A549 (cell line): Measurements from ENCODE around the gene RPL37. TPM values are rescaled to one million over a fixed set of nuclear protein-coding genes. Genes with fewer than 3 reads are reported as not detected.
"Not testable (repeated sequence)": the region's sequence is repeated elsewhere in the genome, so short reads cannot be mapped to it uniquely, and the experiment has no call there.

Source experiments
- ATAC-seq, 2 experiments: fragments of 200-7000 bp in 1 of 2; fragments of >200 bp in 1 of 2; cut with Nextera tagmentation in 1 of 2; cut with Tn5 transposase in 1 of 2; 3 replicates each; pipeline versions ENCODE4 v1.8.0 to v1.9.1; 2018 to 2020; ENCODE audit warnings: mild to moderate bottlenecking in 1 of 2, moderate library complexity in 1 of 2
- CTCF ChIA-PET: fragments of 300-600 bp; sonication (Branson Sonifier 250); formaldehyde crosslinking; extraction: SDS; loops from one replicate; lab custom pipeline; 2021; ENCODE audit warnings: antibody characterized with exemption, inconsistent platforms; lab: Yijun Ruan, JAX
- POLR2A ChIA-PET: fragments of 350-600 bp; formaldehyde crosslinking; extraction: SDS; loops from one replicate; lab custom pipeline; 2021; ENCODE audit warnings: antibody characterized with exemption, inconsistent platforms; lab: Yijun Ruan, JAX
- DNase-seq, 2 experiments: peaks; one replicate each; pipeline versions ENCODE4 v3.0.0 to v3.0.0-alpha.2; 2011 to 2016; ENCODE audit warnings: low read depth in 1 of 2, low spot score in 1 of 2
- FAIRE-seq: peaks from 2 replicates; lab custom pipeline; 2011; peaks lifted over from hg19 to GRCh38; lab: Jason Lieb, UNC
- H3K27ac ChIP-seq, 2 experiments: fragments of >200 bp; sonication (Bioruptor Twin); formaldehyde crosslinking; 3 replicates each; pipeline ENCODE4 v1.5.1; 2016 to 2017
- H3K4me1 ChIP-seq: fragments of >200 bp; sonication (Bioruptor Twin); formaldehyde crosslinking; 3 replicates; pipeline ENCODE4 v1.6.1; 2016
- H3K4me2 ChIP-seq: fragments of >200 bp; sonication (Bioruptor Twin); formaldehyde crosslinking; 3 replicates; pipeline ENCODE4 v1.6.1; 2016
- H3K4me3 ChIP-seq: fragments of >200 bp; sonication (Bioruptor Twin); formaldehyde crosslinking; 3 replicates; pipeline ENCODE4 v1.5.1; 2016
- H3K9me3 ChIP-seq: fragments of >200 bp; sonication (Bioruptor Twin); formaldehyde crosslinking; 3 replicates; pipeline ENCODE4 v1.6.1; 2016
- BHLHE40 ChIP-seq: IDR thresholded peaks from 2 replicates; pipeline ENCODE4 v1.6.1; 2012; ENCODE audit warnings: low read depth, low read length, inconsistent platforms
- CHD4 ChIP-seq: fragments of 200-600 bp; sonication (generic); IDR thresholded peaks from 2 replicates; pipeline ENCODE4 v1.6.1; 2016; ENCODE audit warnings: antibody characterized with exemption, mild to moderate bottlenecking, borderline replicate concordance
- ESRRA ChIP-seq: fragments of 150-350 bp; IDR thresholded peaks from 2 replicates; pipeline ENCODE4 v1.6.1; 2014; ENCODE audit warnings: mild to moderate bottlenecking, low read length, borderline replicate concordance
- FOSL2 ChIP-seq, 2 experiments: fragments of 450-650 bp in 1 of 2; fragments of >200 bp in 1 of 2; sonication (Bioruptor Twin) in 1 of 2; formaldehyde crosslinking; IDR thresholded peaks; 2 replicates each; pipeline versions ENCODE4 v1.5.0 to v1.6.1; 2016 to 2020; ENCODE audit warnings: mild to moderate bottlenecking in 1 of 2, moderate library complexity in 1 of 2
- GATA3 ChIP-seq: IDR thresholded peaks from 2 replicates; pipeline ENCODE4 v1.6.1; 2012; ENCODE audit warnings: borderline replicate concordance
- HOXB13 ChIP-seq: fragments of 250-450 bp; sonication (Bioruptor Pico); IDR thresholded peaks from 2 replicates; pipeline ENCODE4 v1.5.0; 2020; ENCODE audit warnings: low read depth, mild to moderate bottlenecking, moderate library complexity
- JUN ChIP-seq, 2 experiments: fragments of >200 bp; sonication (Bioruptor Twin); formaldehyde crosslinking; IDR thresholded peaks; 2 replicates in 1 of 2; 3 replicates in 1 of 2; pipeline ENCODE4 v1.6.1; 2016 to 2017
- KDM5A ChIP-seq: fragments of 200-600 bp; sonication (generic); IDR thresholded peaks from 2 replicates; pipeline ENCODE4 v1.6.1; 2016; ENCODE audit warnings: antibody characterized with exemption, mild to moderate bottlenecking
- MAFK ChIP-seq: fragments of 450-650 bp; IDR thresholded peaks from 2 replicates; pipeline ENCODE4 v1.6.1; 2014; ENCODE audit not compliant: partially characterized antibody
- MAX ChIP-seq: IDR thresholded peaks from 2 replicates; pipeline ENCODE4 v1.6.1; 2012
- MAZ ChIP-seq: fragments of 150-350 bp; IDR thresholded peaks from 2 replicates; pipeline ENCODE4 v1.6.1; 2014; ENCODE audit warnings: antibody characterized with exemption, low read depth, low read length, borderline replicate concordance
- MYC ChIP-seq: IDR thresholded peaks from 2 replicates; pipeline ENCODE4 v1.6.1; 2012; ENCODE audit warnings: mild to moderate bottlenecking, inconsistent platforms, low read length, improper control_type of control experiment, borderline replicate concordance
- NFE2L2 ChIP-seq: fragments of 150-350 bp; conservative IDR thresholded peaks from 2 replicates; pipeline ENCODE4 v1.6.1; 2014; ENCODE audit warnings: low read length
- RARB ChIP-seq: fragments of 250-450 bp; sonication (Bioruptor Pico); IDR thresholded peaks from 2 replicates; pipeline ENCODE4 v1.8.0; 2021; ENCODE audit warnings: mild to moderate bottlenecking, moderate library complexity
- SREBF2 ChIP-seq: fragments of 450-650 bp; IDR thresholded peaks from 2 replicates; pipeline ENCODE4 v1.6.1; 2014; ENCODE audit warnings: mild to moderate bottlenecking, moderate library complexity
- WGBS: methylation state at CpG from one replicate; pipeline ENCODE4 v1.1.6; 2017; ENCODE audit errors: missing lambda C conversion rate; 5-methylcytosine and 5-hydroxymethylcytosine counted together
- polyA plus RNA-seq, 4 experiments: library from polyadenylated mRNA; depleted of rRNA in 3 of 4; stranded (reverse); fragments of >200 nt; fragmentation: RNase III in 1 of 4; extraction: RNeasy Plus Mini Kit Qiagen cat#74134 plus additional on column Dnase treatment in 1 of 4; gene quantifications; 2 replicates in 3 of 4; 3 replicates in 1 of 4; pipeline ENCODE4 v1.2.3, GENCODE V29; 2011 to 2017
- TF ChIP-seq, protein P1 (sequence below): fragments of 200-600 bp; sonication (generic); IDR thresholded peaks from 2 replicates; pipeline ENCODE4 v1.6.1; 2016; ENCODE audit warnings: antibody characterized with exemption, mild to moderate bottlenecking, moderate library complexity

Gene RPL37
- polyA plus RNA-seq, 2 of the 4 experiments (the other 2 are of a cell fraction) = 2,762 to 4,402 TPM

GRCh38 chr5:40798012-40798800 is 36.8 kb downstream of the RPL37 start, which contains the start of gene PRKAA1 (continued):
- no peak for TF ChIP-seq ESRRA
- TF ChIP-seq NFE2L2 = no peak
- peak; percentile 49 to 94; a peak in 3 of 5 replicates for TF ChIP-seq JUN (IDR thresholded peaks at IDR 0.05)
- peak; percentile 76; the same call in 1 of the 2 replicates for TF ChIP-seq MAX
- TF ChIP-seq, protein P1, sequence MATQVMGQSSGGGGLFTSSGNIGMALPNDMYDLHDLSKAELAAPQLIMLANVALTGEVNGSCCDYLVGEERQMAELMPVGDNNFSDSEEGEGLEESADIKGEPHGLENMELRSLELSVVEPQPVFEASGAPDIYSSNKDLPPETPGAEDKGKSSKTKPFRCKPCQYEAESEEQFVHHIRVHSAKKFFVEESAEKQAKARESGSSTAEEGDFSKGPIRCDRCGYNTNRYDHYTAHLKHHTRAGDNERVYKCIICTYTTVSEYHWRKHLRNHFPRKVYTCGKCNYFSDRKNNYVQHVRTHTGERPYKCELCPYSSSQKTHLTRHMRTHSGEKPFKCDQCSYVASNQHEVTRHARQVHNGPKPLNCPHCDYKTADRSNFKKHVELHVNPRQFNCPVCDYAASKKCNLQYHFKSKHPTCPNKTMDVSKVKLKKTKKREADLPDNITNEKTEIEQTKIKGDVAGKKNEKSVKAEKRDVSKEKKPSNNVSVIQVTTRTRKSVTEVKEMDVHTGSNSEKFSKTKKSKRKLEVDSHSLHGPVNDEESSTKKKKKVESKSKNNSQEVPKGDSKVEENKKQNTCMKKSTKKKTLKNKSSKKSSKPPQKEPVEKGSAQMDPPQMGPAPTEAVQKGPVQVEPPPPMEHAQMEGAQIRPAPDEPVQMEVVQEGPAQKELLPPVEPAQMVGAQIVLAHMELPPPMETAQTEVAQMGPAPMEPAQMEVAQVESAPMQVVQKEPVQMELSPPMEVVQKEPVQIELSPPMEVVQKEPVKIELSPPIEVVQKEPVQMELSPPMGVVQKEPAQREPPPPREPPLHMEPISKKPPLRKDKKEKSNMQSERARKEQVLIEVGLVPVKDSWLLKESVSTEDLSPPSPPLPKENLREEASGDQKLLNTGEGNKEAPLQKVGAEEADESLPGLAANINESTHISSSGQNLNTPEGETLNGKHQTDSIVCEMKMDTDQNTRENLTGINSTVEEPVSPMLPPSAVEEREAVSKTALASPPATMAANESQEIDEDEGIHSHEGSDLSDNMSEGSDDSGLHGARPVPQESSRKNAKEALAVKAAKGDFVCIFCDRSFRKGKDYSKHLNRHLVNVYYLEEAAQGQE = no peak
- TF ChIP-seq, all 56 proteins: peak for 10

GRCh38 chr5:40797273-40798011 is 37.6 kb downstream of the RPL37 start:
- 3% methylated on average over 27 of the region's 56 CpGs for WGBS

GRCh38 chr5:40796487-40796889 is 38.5 kb downstream of the RPL37 start:
- ChIA-PET CTCF (interaction anchor here (0.7 kb wide), 1 partner anchor 1080 kb away, joined by 3 read pairs; no protein-coding TSS in a partner anchor), POLR2A (no interaction called here)
- Histone ChIP-seq H3K9me3 (no peaks in the 10 kb centered on the region), H3K4me3 (peak overlapping the region; percentile 80), H3K27ac (no peak overlapping the region; a peak in 1 of 6 replicates), H3K4me2 (peak overlapping the region; percentile 91), H3K4me1 (peaks cover 47% of the 10 kb centered on the region)
- 15% methylated on average over 3 of the region's 3 CpGs for WGBS
- no peak for TF ChIP-seq SREBF2
- 0 out of 2 replicates have a peak, but pooled peaks have one; percentile 1 for TF ChIP-seq CHD4
- no peak for TF ChIP-seq FOSL2 (IDR thresholded peaks at IDR 0.05)
- TF ChIP-seq FOSL2 (CRISPR knock-in tag; IDR thresholded peaks at IDR 0.05) = peak; percentile 13; the same call in 1 of the 2 replicates
- TF ChIP-seq BHLHE40 = no peak
- no peak for TF ChIP-seq HOXB13
- TF ChIP-seq MAZ = no peak
- TF ChIP-seq RARB (CRISPR knock-in tag) = no peak
- FAIRE-seq (no peak), ATAC-seq (no peak), DNase-seq (peak in 1 of 2 experiments; percentile 24)

More at GRCh38 chr5:40797273-40798011, 37.6 kb downstream of the RPL37 start:
- ChIA-PET POLR2A (interaction anchor here (0.6 to 1.5 kb wide), 4 partner anchors 13 to 44 kb away, joined by 3 to 10 read pairs (median 3); partner anchors contain the start of gene CARD6), CTCF (interaction anchor here (0.6 to 0.8 kb wide), 4 partner anchors 9 to 35 kb away, joined by 3 to 4 read pairs (median 4); no protein-coding TSS in a partner anchor)
- peaks cover 37% of the 10 kb centered on the region for H3K4me1 ChIP-seq
- peak overlapping the region; percentile 99 to 100 for H3K27ac ChIP-seq
- peak overlapping the region; percentile 80 for H3K4me3 ChIP-seq
- no peaks in the 10 kb centered on the region for H3K9me3 ChIP-seq
- FAIRE-seq = no peak
- no peak for TF ChIP-seq MAFK
- 0 out of 2 replicates have a peak, but pooled peaks have one; percentile 35 for TF ChIP-seq MYC
- 0 out of 2 replicates have a peak, but pooled peaks have one; percentile 20 for TF ChIP-seq GATA3
- TF ChIP-seq KDM5A = 0 out of 2 replicates have a peak, but pooled peaks have one; percentile 16
- peak; percentile 58 to 80 for DNase-seq
- peak; percentile 79 to 82 for ATAC-seq
- peak overlapping the region; percentile 91 for H3K4me2 ChIP-seq

DNA sequence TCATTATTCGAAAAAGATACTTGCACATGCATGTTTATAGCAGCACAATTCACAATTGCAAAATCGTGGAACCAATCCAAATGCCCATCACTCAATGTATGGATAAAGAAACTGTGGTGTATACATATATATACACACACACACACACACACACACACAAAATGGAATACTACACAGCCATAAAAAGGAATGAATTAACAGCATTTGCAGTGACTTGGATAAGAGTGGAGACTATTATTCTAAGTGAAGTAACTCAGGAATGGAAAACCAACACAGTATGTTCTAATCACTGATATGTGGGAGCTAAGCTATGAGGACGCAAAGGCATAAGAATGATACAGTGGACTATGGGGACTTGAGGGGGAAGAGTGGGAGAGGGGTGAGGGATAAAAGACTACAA is 40.1 kb downstream of the RPL37 start:
- POLR2A ChIA-PET, FAIRE-seq, H3K9me3 ChIP-seq, H3K4me2 ChIP-seq, H3K27ac ChIP-seq, DNase-seq, H3K4me3 ChIP-seq, ATAC-seq, CTCF ChIA-PET: not testable (repeated sequence)
- H3K4me1 ChIP-seq = peaks cover 56% of the 10 kb centered on the region
- 89% methylated on average over 3 of the region's 3 CpGs for WGBS

DNA sequence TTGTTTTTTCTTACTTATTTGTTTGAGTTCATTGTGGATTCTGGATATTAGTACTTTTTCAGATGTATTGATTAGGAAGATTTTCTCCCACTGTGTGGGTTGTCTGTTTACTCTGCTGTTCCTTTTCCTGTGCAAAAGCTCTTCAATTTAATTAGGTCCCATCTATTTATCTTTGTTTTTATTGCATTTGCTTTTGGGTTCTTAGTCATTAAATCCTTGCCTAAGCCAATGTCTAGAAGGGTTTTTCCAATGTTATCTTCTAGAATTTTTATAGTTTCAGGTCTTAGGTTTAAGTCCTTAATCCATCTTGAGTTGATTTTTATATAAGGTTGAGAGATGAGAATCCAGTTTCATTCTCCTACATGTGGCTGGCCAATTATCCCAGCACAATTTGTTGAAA is 40.7 kb downstream of the RPL37 start:
- POLR2A ChIA-PET, H3K27ac ChIP-seq, ATAC-seq, CTCF ChIA-PET, H3K4me2 ChIP-seq, DNase-seq, H3K4me3 ChIP-seq, H3K9me3 ChIP-seq, FAIRE-seq: not testable (repeated sequence)
- H3K4me1 ChIP-seq = peaks cover 51% of the 10 kb centered on the region

DNA sequence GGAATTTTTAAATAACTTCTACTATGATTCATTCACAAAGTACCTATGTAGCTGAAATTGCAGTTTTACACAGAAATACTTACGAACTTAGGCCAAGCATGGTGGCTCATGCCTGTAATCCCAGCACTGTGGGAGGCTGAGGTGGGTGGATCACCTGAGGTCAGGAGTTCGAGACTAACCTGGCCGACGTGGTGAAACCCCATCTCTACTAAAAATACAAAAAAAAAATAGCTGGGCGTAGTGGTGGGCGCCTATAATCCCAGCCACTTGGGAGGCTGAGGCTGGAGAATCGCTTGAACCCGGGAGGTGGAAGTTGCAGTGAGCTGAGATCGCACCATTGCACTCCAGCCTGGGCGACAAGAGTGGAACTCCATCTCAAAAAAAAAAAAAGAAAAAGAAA is 42.3 kb downstream of the RPL37 start:
- H3K4me3 ChIP-seq, H3K9me3 ChIP-seq, FAIRE-seq, H3K27ac ChIP-seq, POLR2A ChIA-PET, ATAC-seq, DNase-seq: not testable (repeated sequence)
- 86% methylated on average over 10 of the region's 10 CpGs for WGBS
- peaks cover 48% of the 10 kb centered on the region for H3K4me1 ChIP-seq
- H3K4me2 ChIP-seq = peak overlapping the region; percentile 59; the same call in 2 of the 3 replicates
- CTCF ChIA-PET = interaction anchor here (0.7 kb wide), 1 partner anchor 1191 kb away, joined by 3 read pairs; no protein-coding TSS in a partner anchor
